ENCODE data around the gene CS.

DNA sequence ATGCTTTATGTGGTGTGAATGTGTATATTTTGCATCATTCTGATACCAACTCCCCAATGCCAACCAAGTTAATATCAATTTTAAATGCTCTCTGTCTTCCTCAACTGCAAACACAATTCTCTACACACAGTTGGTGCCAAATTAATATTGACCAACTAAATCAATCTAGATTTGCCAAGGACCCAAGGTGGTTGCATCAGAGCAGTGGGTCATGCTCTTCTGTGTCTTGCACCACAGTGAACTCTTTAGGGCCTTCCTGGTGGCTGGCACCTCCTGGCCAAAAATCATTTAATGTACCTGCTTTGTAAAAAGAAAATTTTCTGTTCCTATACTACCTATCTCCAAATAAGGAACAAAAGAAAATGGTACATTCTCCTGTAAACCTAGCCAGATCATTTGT, 19.3 kb downstream of the CS start:
- TF ChIP-seq, protein P1, sequence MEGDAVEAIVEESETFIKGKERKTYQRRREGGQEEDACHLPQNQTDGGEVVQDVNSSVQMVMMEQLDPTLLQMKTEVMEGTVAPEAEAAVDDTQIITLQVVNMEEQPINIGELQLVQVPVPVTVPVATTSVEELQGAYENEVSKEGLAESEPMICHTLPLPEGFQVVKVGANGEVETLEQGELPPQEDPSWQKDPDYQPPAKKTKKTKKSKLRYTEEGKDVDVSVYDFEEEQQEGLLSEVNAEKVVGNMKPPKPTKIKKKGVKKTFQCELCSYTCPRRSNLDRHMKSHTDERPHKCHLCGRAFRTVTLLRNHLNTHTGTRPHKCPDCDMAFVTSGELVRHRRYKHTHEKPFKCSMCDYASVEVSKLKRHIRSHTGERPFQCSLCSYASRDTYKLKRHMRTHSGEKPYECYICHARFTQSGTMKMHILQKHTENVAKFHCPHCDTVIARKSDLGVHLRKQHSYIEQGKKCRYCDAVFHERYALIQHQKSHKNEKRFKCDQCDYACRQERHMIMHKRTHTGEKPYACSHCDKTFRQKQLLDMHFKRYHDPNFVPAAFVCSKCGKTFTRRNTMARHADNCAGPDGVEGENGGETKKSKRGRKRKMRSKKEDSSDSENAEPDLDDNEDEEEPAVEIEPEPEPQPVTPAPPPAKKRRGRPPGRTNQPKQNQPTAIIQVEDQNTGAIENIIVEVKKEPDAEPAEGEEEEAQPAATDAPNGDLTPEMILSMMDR (IDR thresholded peaks at IDR 0.05; ENCODE audit: poor library complexity): no peak
- TF ChIP-seq EZH2 (IDR thresholded peaks at IDR 0.05; ENCODE audit: borderline replicate concordance): no peak
